ENCODE data around the gene COPZ1.
"Not testable (repeated sequence)": the region's sequence is repeated elsewhere in the genome, so short reads cannot be mapped to it uniquely, and the experiment has no call there.

- not testable (repeated sequence) for TF ChIP-seq CTCF (conservative IDR thresholded peaks at IDR 0.05 in 1 of 2, IDR thresholded peaks at IDR 0.05 in 1 of 2; ENCODE audit: low read depth in 1 of 2, low read length in 2 of 2); EZH2 (IDR thresholded peaks at IDR 0.05; ENCODE audit: low read length, missing control alignments)
Measured at GRCh38 chr12:54354271-54354670, 29.3 kb downstream of the COPZ1 start.
